Brain microvascular endothelial cell (primary cell): ENCODE measurements around the gene OSBPL2.

ENCODE experiments used
- DNase-seq: peaks from one replicate; pipeline ENCODE4 v3.0.0-alpha.2; 2020
- H3K27ac ChIP-seq: fragments of 250-450 bp; sonication (Bioruptor Pico); 2 replicates; pipeline ENCODE4 v1.5.1; 2020; ENCODE audit warnings: mild to moderate bottlenecking, moderate library complexity
- H3K27me3 ChIP-seq: fragments of 250-450 bp; sonication (Bioruptor Pico); replicated peaks from 2 replicates; pipeline ENCODE4 v1.5.1; 2020; ENCODE audit warnings: mild to moderate bottlenecking
- H3K36me3 ChIP-seq: fragments of 250-450 bp; sonication (Bioruptor Pico); replicated peaks from 2 replicates; pipeline ENCODE4 v1.5.1; 2020; ENCODE audit warnings: mild to moderate bottlenecking
- H3K4me3 ChIP-seq: 2 replicates; pipeline ENCODE4 v1.5.1; 2011; ENCODE audit warnings: low read depth, mild to moderate bottlenecking, control low read depth, low read length, moderate library complexity
- CTCF ChIP-seq: IDR thresholded peaks from 2 replicates; pipeline ENCODE4 v1.5.1; 2011; ENCODE audit warnings: low read depth, mild to moderate bottlenecking, moderate library complexity, low read length, control low read depth, inconsistent platforms; ENCODE audit errors: missing control alignments
- in situ Hi-C: cut with HindIII; loops from 2 replicates; pipeline ENCODE4 v1.10.0; 2017; ENCODE audit warnings: low sequenced_read_pairs, low pct_ligation_motif_present

Gene OSBPL2

DNA sequence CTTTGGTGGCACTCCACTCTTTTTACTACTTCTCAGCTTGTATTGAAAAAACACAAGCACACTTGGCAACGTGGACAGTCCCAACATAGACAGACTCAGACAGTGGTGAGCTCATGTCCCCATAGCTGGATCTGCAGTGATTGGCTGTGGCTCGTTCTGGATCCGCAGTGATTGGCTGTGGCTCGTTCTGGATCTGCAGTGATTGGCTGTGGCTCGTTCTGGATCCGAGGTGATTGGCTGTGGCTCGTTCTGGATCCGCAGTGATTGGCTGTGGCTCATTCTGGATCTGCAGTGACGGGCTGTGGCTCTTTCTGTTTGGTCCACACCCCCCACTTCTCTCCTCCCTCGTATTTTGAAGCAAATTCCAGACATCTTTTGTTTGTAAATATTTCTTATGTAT lies 28.0 kb downstream of the OSBPL2 start:
- Histone ChIP-seq H3K4me3 (no peak overlapping the region), H3K27me3 (no peaks in the 10 kb centered on the region), H3K36me3 (peaks cover 31% of the 10 kb centered on the region), H3K27ac (no peak overlapping the region)
- DNase-seq, result peak; percentile 10
- in situ Hi-C loops, result no loop called here
- TF ChIP-seq CTCF, result no peak

GRCh38 chr20:62266851-62267250 lies 28.5 kb downstream of the OSBPL2 start:
- no peak for DNase-seq
- Histone ChIP-seq H3K27me3 (no peaks in the 10 kb centered on the region), H3K27ac (no peak overlapping the region), H3K36me3 (peaks cover 27% of the 10 kb centered on the region), H3K4me3 (no peak overlapping the region)
- TF ChIP-seq CTCF, result no peak
- in situ Hi-C loops, result no loop called here

- Histone ChIP-seq H3K27ac (no peak overlapping the region), H3K36me3 (peaks cover 29% of the 10 kb centered on the region), H3K27me3 (no peaks in the 10 kb centered on the region), H3K4me3 (no peak overlapping the region)
- no peak for TF ChIP-seq CTCF
- no peak for DNase-seq
- in situ Hi-C loops, result no loop called here
Measured at GRCh38 chr20:62267543-62267942, 29.2 kb downstream of the OSBPL2 start.

DNA sequence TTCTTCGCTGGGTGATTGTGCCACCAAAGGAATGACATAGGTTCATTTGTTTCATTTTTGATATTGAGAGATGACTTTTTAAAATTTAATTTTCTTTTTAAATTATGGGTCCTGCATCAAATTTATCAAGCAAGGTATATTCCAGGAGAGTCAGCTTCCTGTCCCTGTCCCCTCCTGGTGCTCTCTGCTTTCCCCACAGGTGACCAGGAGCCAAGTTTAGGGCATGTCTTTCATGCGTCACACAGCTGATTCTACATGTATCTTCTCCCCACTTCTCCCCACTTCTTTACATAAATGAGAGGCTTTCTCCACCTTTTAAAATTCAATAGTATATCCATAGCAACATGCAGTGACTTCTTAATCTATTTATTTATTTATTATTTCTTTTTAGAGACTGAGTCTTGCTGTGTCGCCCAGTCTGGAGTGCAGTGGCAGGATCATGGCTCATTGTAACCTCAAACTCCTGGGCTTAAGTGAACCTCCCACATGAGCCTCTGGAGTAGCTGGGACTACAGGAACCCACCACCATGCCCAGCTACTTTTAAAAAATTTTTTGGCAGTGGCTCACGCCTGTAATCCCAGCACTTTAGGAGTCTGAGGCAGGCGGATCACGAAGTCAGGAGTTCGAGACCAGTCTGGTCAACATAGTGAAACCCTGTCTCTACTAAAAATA lies 30.0 kb downstream of the OSBPL2 start:
- Histone ChIP-seq H3K27me3 (no peaks in the 10 kb centered on the region), H3K27ac (no peak overlapping the region), H3K4me3 (no peak overlapping the region), H3K36me3 (peaks cover 30% of the 10 kb centered on the region)
- TF ChIP-seq CTCF, result no peak
- DNase-seq, result no peak
- in situ Hi-C loops, result no loop called here

DNA sequence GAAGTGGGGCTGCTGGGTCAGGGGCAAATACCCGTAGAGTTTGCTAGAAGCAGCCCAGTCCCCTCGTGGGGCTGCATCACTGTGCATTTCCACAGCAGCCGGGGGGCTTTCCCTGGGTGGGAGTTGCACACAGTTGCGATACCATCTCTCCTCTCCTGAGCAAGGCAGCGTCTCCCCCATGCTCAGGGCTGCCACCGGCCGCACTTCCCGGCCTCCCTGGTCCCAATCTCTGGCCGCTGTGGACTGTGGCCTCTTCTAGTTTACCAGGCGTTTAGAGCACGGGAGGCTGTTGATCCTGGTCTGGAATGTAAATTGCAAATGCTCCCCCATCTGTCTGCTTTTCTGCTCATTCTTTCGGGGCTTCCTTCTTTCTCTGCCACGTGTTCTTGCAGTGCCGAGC lies 31.1 kb downstream of the OSBPL2 start:
- peaks cover 25% of the 10 kb centered on the region for H3K36me3 ChIP-seq
- no peak for TF ChIP-seq CTCF
- in situ Hi-C loops, result no loop called here
- no peak overlapping the region for H3K4me3 ChIP-seq
- H3K27ac ChIP-seq, result no peak overlapping the region
- H3K27me3 ChIP-seq, result no peaks in the 10 kb centered on the region
- DNase-seq, result no peak

- Histone ChIP-seq H3K36me3 (peaks cover 25% of the 10 kb centered on the region), H3K27me3 (no peaks in the 10 kb centered on the region), H3K4me3 (no peak overlapping the region), H3K27ac (no peak overlapping the region)
- in situ Hi-C loops, result no loop called here
- TF ChIP-seq CTCF, result no peak
- DNase-seq, result no peak
Measured at GRCh38 chr20:62269871-62270270, 31.6 kb downstream of the OSBPL2 start.
